ENCODE data around the gene PPP1R1C.

- TF ChIP-seq, protein P1, sequence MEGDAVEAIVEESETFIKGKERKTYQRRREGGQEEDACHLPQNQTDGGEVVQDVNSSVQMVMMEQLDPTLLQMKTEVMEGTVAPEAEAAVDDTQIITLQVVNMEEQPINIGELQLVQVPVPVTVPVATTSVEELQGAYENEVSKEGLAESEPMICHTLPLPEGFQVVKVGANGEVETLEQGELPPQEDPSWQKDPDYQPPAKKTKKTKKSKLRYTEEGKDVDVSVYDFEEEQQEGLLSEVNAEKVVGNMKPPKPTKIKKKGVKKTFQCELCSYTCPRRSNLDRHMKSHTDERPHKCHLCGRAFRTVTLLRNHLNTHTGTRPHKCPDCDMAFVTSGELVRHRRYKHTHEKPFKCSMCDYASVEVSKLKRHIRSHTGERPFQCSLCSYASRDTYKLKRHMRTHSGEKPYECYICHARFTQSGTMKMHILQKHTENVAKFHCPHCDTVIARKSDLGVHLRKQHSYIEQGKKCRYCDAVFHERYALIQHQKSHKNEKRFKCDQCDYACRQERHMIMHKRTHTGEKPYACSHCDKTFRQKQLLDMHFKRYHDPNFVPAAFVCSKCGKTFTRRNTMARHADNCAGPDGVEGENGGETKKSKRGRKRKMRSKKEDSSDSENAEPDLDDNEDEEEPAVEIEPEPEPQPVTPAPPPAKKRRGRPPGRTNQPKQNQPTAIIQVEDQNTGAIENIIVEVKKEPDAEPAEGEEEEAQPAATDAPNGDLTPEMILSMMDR (IDR thresholded peaks at IDR 0.05) = no peak
- TF ChIP-seq EZH2phosphoT487 (IDR thresholded peaks at IDR 0.05) (no peak), EZH2 (IDR thresholded peaks at IDR 0.05) (no peak)
Observed at GRCh38 chr2:182069416-182069815, 83.8 kb downstream of the PPP1R1C start.
